Vagina (tissue), 2 donors: Measurements from ENCODE around the gene TMEM161B.

Experiments used
- CTCF ChIP-seq, 3 experiments: fragments of 450-650 bp in 2 of 3; fragments of 200-600 bp in 1 of 3; sonication (generic) in 1 of 3; IDR thresholded peaks; one replicate each; pipeline ENCODE4 v1.5.1; 2017 to 2019; ENCODE audit warnings: antibody characterized with exemption in 3 of 3, mild to moderate bottlenecking in 2 of 3, moderate library complexity in 2 of 3
- POLR2A ChIP-seq, 2 donors: fragments of 450-650 bp; IDR thresholded peaks; one replicate each; pipeline ENCODE4 v1.6.1; 2017; ENCODE audit warnings: antibody characterized with exemption in 2 of 2, mild to moderate bottlenecking in 2 of 2, moderate library complexity in 2 of 2

DNA sequence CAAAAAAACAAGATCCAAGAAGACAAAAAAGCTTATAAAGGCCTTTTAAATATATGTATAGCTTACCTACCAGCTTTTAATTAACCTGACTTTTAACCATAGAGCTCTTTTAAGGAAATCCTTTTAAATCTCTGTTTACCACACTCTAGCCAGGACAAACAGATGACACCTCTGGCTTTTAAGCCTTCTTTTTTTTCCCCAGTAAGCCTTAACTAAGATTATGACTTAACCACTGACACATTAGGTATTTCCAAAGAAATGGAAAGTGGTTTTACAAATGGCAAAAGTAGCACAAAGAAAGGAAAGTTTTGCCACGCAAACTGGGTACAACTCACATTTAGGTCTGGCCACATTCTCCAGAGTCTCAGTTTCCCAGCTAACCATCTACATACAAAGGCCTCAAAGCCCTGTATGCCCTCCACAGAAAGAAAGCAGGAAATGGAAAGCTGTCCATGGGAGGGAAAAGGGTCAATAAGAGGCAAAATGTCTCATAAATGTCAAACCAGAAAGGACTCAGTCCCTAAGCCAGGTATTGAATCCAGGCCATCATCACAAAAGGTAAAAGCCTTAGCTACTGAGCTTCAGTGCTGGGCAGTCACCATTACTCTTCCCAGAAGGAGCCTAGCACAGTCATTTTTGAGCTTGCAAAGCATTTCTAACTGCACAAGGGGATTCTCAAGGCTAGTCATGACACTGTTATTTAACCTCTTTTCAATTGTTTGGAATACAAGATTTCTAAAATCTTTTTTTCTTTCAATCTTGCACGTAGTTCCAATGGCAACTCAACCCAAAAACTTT lies 19.7 kb downstream of the TMEM161B start:
- TF ChIP-seq POLR2A (IDR thresholded peaks at IDR 0.05) (no peak), CTCF (IDR thresholded peaks at IDR 0.05) (no peak)
